Measurements from ENCODE around the gene TMEM131L.
A peak's percentile ranks its signal among the peaks of the same experiment; 100 is the strongest.
"Not testable (repeated sequence)": the region's sequence is repeated elsewhere in the genome, so short reads cannot be mapped to it uniquely, and the experiment has no call there.

Gene TMEM131L

GRCh38 chr4:153661215-153661822, 195.2 kb downstream of the TMEM131L start:
- DNase-seq: no peak

DNA sequence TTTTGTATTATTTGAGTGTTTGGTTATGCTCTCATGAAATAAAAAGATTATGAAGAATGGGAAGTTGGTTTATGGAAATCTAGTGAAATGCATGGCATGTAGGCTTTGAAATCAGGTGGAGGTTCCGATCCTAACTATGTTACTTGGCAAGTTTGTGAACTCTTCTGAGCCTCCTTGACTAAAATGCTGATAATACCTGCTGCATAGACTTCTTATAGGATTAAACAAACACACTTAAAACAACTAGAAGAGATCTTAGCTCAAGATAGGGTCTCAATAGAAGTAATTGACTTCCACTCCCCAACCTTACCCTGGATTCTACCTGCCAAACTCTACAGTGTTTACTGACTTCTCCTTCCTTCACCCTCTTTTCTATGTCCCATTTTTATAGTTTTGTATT, 195.7 kb downstream of the TMEM131L start:
- DNase-seq: no peak

DNA sequence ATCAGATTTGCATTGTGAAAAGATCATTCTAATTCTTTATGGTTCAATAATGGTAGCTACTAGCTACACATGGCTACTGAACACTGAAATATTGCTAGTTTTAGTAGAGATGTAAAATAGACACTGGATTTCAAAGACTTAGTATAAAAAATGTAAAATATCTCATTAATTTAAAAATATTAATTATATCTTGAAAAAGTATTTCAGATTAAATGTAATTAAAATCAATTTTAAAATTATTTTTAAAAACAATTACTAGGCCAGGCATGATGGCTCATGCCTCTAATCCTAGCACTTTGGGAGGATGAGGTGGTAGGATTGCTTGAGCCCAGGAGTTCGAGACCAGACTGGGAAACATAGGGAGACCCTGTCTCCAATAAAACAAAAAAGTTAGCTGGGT, 197.5 kb downstream of the TMEM131L start:
- no peak for DNase-seq

DNA sequence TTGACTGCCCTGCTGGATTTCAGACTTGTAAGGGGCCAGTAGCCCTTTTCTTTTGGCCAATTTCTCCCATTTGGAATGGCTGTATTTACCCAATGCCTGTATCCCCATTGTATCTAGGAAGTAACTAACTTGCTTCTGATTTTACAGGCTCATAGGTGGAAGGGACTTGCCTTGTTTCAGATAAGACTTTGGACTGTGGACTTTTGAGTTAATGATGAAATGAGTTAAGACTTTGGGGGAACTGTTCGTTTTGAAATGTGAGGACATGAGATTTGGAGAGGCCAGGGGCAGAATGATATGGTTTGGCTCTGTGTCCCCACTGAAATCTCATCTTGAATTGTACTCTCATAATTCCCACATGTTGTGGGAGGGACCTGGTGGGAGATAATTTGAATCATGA, 200.3 kb downstream of the TMEM131L start:
- DNase-seq: not testable (repeated sequence)

DNA sequence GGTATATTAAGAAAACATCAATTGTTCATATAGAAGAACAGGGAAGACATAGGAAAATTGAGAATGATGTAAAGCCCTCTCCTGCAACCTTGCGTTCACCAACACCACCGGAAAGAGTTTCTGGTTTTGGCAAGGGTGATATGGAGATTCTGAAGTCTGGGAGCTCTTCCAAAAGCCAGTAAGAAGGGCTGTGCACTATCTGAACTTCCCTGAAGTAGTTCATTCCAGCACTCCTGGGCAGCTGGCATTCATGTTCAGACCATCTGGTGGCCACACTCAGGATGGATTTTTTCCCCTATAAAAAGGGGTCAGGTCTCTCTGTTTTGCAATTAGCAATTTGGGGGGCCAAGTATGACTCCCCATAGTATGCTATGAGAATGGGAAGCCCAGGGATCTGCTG, 202.5 kb downstream of the TMEM131L start:
- DNase-seq: no peak

DNA sequence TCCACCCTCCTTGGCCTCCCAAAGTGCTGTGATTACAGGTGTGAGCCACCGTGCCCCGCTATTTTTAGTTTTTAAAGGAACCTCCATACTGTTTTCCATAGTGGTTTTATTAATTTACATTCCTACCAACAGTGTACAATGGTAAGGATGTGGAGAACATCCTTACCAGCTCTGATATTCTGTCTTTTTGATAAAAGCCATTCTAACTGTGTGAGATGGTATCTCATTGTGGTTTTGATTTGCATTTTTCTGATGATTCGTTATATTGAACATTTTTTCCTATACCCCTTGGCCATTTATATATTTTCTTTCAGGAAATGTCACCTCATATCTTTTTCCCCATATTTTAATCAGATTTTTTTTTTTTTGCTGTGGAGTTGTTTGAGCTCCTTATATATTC, 203.7 kb downstream of the TMEM131L start:
- DNase-seq: no peak

GRCh38 chr4:153676486-153676885, 210.3 kb downstream of the TMEM131L start:
- no peak for DNase-seq

DNA sequence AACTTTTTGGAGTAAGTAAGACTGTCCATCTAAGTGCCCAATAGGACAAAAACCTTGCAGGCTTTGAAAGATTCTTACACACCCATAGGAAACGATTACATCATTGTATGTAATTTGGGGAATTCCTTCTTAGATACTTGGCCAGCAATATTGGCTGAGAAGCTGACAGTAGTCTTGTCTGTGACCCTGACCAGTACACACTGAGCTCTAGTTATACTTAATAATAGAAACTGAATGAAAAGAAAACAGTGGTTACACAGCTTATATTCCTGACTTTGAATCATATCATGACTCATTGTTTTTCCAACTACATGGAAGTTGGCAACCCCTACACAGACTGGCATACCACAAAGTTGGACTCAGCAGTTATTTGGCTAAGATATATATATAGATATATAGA, 210.8 kb downstream of the TMEM131L start:
- no peak for DNase-seq

- DNase-seq: no peak
Measured at GRCh38 chr4:153679486-153679885, 213.3 kb downstream of the TMEM131L start.

DNA sequence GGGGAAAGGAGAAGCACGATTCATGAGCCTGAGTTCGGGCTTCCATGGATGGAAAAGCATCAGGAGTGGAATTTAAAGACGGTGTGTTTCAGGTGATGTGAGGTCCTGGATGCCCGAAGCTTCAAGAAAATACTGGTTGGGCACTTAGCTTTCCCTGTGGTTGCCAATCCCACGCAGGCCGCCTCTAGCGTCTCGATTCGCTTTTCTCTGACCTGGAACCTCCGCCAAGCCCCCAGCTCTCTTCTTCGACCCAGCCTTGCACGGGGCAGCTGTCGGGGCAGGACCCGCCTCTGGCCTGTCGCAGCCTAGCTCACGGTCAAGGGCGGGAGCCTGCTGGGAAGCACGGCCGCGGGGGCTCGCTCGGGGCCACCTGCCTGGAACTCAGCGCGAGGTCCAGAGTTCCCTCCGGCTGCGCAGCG, 217.6 kb downstream of the TMEM131L start:
- DNase-seq: no peak

GRCh38 chr4:153684182-153684970, 218.2 kb downstream of the TMEM131L start, which contains the start of gene TLR2:
Gene TLR2, plus strand, starts transcription at chr4:153684280. Its CDS starts 18,628 bp downstream, at chr4:153702908.
- peak; percentile 53 for DNase-seq

DNA sequence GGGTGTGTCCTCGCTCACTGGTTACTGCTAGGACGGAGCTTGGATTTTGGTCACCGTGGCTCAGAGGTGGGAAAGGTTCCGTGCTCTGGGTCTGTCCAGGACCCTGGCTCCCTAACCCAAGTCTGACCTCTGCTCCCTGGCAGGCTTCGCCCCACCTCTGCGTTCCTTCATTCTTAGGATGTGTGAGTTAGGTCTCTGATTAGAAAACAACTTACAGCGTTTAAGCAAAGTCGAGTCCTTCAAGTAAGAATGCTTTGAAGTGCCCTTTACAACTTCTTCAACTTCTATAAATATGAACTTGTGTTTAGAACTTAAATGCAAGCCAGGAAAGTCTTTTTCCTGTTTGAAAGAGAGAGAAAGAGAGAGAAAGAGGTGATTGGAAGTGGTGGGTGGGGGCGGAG, 218.8 kb downstream of the TMEM131L start:
- no peak for DNase-seq
